ENCODE results near the gene KLHL17.

The KLHL17 gene

DNA sequence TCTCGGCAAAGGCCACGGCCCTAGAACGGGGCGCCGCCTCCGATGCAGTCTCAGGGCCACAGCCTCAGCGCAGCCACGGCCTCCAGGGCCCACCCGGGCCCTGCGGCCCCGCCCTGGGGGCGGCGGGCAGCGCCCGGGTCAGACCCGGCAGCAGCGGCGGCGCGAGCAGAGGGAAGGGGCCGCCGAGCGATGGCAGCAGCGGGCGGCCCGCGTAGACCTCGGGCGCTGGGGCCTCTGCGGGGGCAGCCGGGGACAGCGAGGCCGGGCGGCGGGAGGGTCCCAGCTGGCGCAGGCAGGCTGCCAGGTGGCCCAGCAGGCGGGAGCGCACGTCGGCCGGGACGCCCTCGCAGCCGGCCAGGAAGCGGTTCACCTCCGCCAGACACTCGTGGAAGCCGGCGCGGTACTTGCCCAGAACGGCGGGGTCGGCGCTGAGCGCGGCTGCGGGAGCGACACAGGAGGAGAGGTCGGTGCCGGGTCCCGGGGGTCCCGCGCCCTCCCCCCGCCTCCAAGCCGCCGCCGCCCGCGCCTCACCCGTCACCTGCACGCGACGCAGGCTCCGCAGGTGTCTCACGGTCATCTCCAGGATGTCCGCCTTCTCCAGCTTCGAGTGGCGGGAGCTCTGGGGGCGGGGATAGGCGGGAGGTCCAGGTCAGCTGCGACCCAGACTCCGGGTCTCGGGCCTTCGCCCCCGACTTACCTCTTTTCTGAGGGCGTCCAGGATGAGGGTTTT, 38.8 kb downstream of the KLHL17 start:
- Histone ChIP-seq H3K9me2 (replicated peaks; ENCODE audit: insufficient read depth, low read length) (no peaks in the 10 kb centered on the region), H3K9ac (ENCODE audit: low read length) (no peak overlapping the region), H3K4me1 (ENCODE audit: low read length) (no peaks in the 10 kb centered on the region), H3K4me3 (ENCODE audit: low read length) (no peak overlapping the region), H3K27ac (ENCODE audit: low read length) (no peak overlapping the region), H3F3A (ENCODE audit: insufficient read depth, low read length) (no peaks in the 10 kb centered on the region), H3K9me3 (replicated peaks; ENCODE audit: insufficient read depth, low read length) (no peaks in the 10 kb centered on the region), H3K36me3 (replicated peaks; ENCODE audit: insufficient read depth, low read length) (no peaks in the 10 kb centered on the region), H3K79me2 (ENCODE audit: low read length) (no peaks in the 10 kb centered on the region), H2AFZ (ENCODE audit: low read length) (no peak overlapping the region), H3K27me3 (replicated peaks; ENCODE audit: insufficient read depth, low read length) (peaks cover 81% of the 10 kb centered on the region), H4K20me1 (ENCODE audit: insufficient read depth, low read length) (no peaks in the 10 kb centered on the region), H3K4me2 (ENCODE audit: low read depth, low read length) (no peak overlapping the region)
- no peak for TF ChIP-seq EZH2phosphoT487 (IDR thresholded peaks at IDR 0.05; ENCODE audit: low read length)
- TF ChIP-seq CTCF (IDR thresholded peaks at IDR 0.05; ENCODE audit: low read length) = no peak
- TF ChIP-seq EZH2 (optimal IDR thresholded peaks at IDR 0.05; ENCODE audit: low read depth, low read length) = no peak
- DNase-seq = no peak

- Histone ChIP-seq H3F3A (ENCODE audit: insufficient read depth, low read length) (no peaks in the 10 kb centered on the region), H3K9ac (ENCODE audit: low read length) (no peak within 1 kb of the TSS), H3K27me3 (replicated peaks; ENCODE audit: insufficient read depth, low read length) (peaks cover 81% of the 10 kb centered on the region), H3K9me3 (replicated peaks; ENCODE audit: insufficient read depth, low read length) (no peaks in the 10 kb centered on the region), H3K4me1 (ENCODE audit: low read length) (no peaks in the 10 kb centered on the region), H3K4me2 (ENCODE audit: low read depth, low read length) (no peak within 1 kb of the TSS), H4K20me1 (ENCODE audit: insufficient read depth, low read length) (no peaks in the 10 kb centered on the region), H3K79me2 (ENCODE audit: low read length) (no peaks in the 10 kb centered on the region), H3K9me2 (replicated peaks; ENCODE audit: insufficient read depth, low read length) (no peaks in the 10 kb centered on the region), H3K36me3 (replicated peaks; ENCODE audit: insufficient read depth, low read length) (no peaks in the 10 kb centered on the region), H2AFZ (ENCODE audit: low read length) (no peak within 1 kb of the TSS), H3K27ac (ENCODE audit: low read length) (no peak within 1 kb of the TSS), H3K4me3 (ENCODE audit: low read length) (no peak within 1 kb of the TSS)
- TF ChIP-seq EZH2phosphoT487 (IDR thresholded peaks at IDR 0.05; ENCODE audit: low read length) = no peak
- no peak for TF ChIP-seq CTCF (IDR thresholded peaks at IDR 0.05; ENCODE audit: low read length)
- no peak for TF ChIP-seq EZH2 (optimal IDR thresholded peaks at IDR 0.05; ENCODE audit: low read depth, low read length)
- DNase-seq = no peak
These were observed 39.5 kb downstream of the KLHL17 start, which contains the start of gene HES4 for GRCh38 chr1:999725-1000356. HES4 (minus strand) TSS chr1:1000097; CDS start chr1:999973, 124 bp downstream.

DNA sequence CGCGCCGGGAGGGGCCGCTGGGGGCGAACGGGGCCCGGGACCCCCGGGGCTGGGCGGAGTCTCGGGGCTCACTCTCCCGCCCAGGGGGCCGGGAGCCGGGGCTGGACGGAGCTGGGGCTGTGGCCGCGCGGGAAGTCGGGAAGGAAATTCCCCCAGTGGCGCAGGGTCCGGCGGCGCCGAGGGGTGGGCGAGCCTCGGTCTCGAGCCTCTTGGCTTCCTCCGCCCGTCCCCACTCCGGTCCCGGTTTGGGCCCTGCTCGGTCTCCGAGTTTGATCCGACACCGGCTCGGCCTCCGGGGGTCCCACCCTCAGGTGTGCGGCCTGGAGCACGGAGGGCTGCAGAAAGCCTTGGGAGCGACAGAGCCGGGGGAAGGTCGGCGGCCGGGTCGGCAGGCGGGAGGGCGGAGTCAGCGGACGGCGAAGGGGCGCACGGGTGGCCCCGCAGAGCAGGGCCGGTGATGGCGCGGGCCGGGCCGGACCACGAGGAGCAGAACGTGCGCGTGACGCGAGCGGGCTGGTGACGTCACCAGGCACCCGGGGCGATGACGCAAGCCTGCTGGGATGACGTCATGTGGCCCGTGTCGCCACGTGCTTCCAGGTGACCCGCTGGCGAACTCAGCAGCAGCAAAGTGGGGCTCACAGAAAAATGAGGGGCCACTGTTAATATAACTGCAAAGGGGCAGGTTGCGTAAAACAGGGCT, 40.1 kb downstream of the KLHL17 start:
- Histone ChIP-seq H3K79me2 (ENCODE audit: low read length) (no peaks in the 10 kb centered on the region), H4K20me1 (ENCODE audit: insufficient read depth, low read length) (no peaks in the 10 kb centered on the region), H3F3A (ENCODE audit: insufficient read depth, low read length) (no peaks in the 10 kb centered on the region), H3K27me3 (replicated peaks; ENCODE audit: insufficient read depth, low read length) (peaks cover 81% of the 10 kb centered on the region), H3K4me3 (ENCODE audit: low read length) (no peak overlapping the region), H3K4me1 (ENCODE audit: low read length) (no peaks in the 10 kb centered on the region), H2AFZ (ENCODE audit: low read length) (no peak overlapping the region), H3K27ac (ENCODE audit: low read length) (no peak overlapping the region), H3K9me2 (replicated peaks; ENCODE audit: insufficient read depth, low read length) (no peaks in the 10 kb centered on the region), H3K36me3 (replicated peaks; ENCODE audit: insufficient read depth, low read length) (no peaks in the 10 kb centered on the region), H3K4me2 (ENCODE audit: low read depth, low read length) (no peak overlapping the region), H3K9ac (ENCODE audit: low read length) (no peak overlapping the region), H3K9me3 (replicated peaks; ENCODE audit: insufficient read depth, low read length) (no peaks in the 10 kb centered on the region)
- TF ChIP-seq EZH2phosphoT487 (IDR thresholded peaks at IDR 0.05; ENCODE audit: low read length) = no peak
- TF ChIP-seq CTCF (IDR thresholded peaks at IDR 0.05; ENCODE audit: low read length) = no peak
- TF ChIP-seq EZH2 (optimal IDR thresholded peaks at IDR 0.05; ENCODE audit: low read depth, low read length) = no peak
- DNase-seq = no peak
